H9 (cell line): ENCODE measurements around the gene ZNF280C. TPM values are rescaled to one million over a fixed set of nuclear protein-coding genes. Genes with fewer than 3 reads are reported as not detected.

ENCODE experiments used
- DNase-seq: peaks from one replicate; pipeline ENCODE4 v3.0.0-alpha.2; 2017
- H2AFZ ChIP-seq: one replicate; pipeline ENCODE4 v1.6.1; 2013; ENCODE audit warnings: mild to moderate bottlenecking, low read length, control low read depth, moderate library complexity
- H2AK5ac ChIP-seq: 2 replicates; pipeline ENCODE4 v1.6.1; 2013; ENCODE audit warnings: low read length, control low read depth, mixed read lengths; ENCODE audit not compliant: insufficient read length
- H2BK120ac ChIP-seq: one replicate; pipeline ENCODE4 v1.6.1; 2013; ENCODE audit warnings: low read depth, mild to moderate bottlenecking, low read length, control low read depth, inconsistent platforms; ENCODE audit not compliant: poor library complexity, severe bottlenecking
- H2BK12ac ChIP-seq: 2 replicates; pipeline ENCODE4 v1.6.1; 2013; ENCODE audit warnings: low read length, control low read depth, mixed read lengths, low read depth; ENCODE audit not compliant: insufficient read length
- H2BK15ac ChIP-seq: 2 replicates; pipeline ENCODE4 v1.6.1; 2013; ENCODE audit warnings: low read depth, low read length, control low read depth
- H2BK20ac ChIP-seq: one replicate; pipeline ENCODE4 v1.6.1; 2013; ENCODE audit warnings: low read depth, mild to moderate bottlenecking, low read length, control low read depth, inconsistent platforms; ENCODE audit not compliant: poor library complexity, severe bottlenecking
- H2BK5ac ChIP-seq: 2 replicates; pipeline ENCODE4 v1.6.1; 2013; ENCODE audit warnings: low read length, control low read depth, mixed read lengths; ENCODE audit not compliant: insufficient read length
- H3K14ac ChIP-seq: 2 replicates; pipeline ENCODE4 v1.6.1; 2013; ENCODE audit warnings: low read length, control low read depth; ENCODE audit not compliant: insufficient read depth
- H3K18ac ChIP-seq: 2 replicates; pipeline ENCODE4 v1.6.1; 2013; ENCODE audit warnings: low read depth, mild to moderate bottlenecking, mixed read lengths, low read length, control low read depth; ENCODE audit not compliant: insufficient read length
- H3K23ac ChIP-seq: 2 replicates; pipeline ENCODE4 v1.6.1; 2013; ENCODE audit warnings: low read length, control low read depth, mixed read lengths, low read depth; ENCODE audit not compliant: insufficient read length
- H3K23me2 ChIP-seq: 2 replicates; pipeline ENCODE4 v1.6.1; 2013; ENCODE audit warnings: low read depth, mild to moderate bottlenecking, mixed read lengths, low read length, control low read depth; ENCODE audit not compliant: insufficient read length, poor library complexity, severe bottlenecking
- H3K27ac ChIP-seq: 2 replicates; pipeline ENCODE4 v1.5.1; 2013; ENCODE audit warnings: low read length, control low read depth, mixed read lengths, low read depth; ENCODE audit not compliant: insufficient read length
- H3K27me3 ChIP-seq: 2 replicates; pipeline ENCODE4 v1.6.1; 2013; ENCODE audit warnings: low read length, control low read depth, inconsistent platforms; ENCODE audit not compliant: insufficient read depth
- H3K4ac ChIP-seq: 2 replicates; pipeline ENCODE4 v1.6.1; 2013; ENCODE audit warnings: low read depth, mild to moderate bottlenecking, control low read depth, inconsistent platforms, low read length, moderate library complexity
- H3K4me1 ChIP-seq: 2 replicates; pipeline ENCODE4 v1.6.1; 2013; ENCODE audit warnings: low read length, control low read depth, inconsistent platforms; ENCODE audit not compliant: insufficient read depth
- H3K4me2 ChIP-seq: 2 replicates; pipeline ENCODE4 v1.6.1; 2013; ENCODE audit warnings: low read length, control low read depth, mixed read lengths; ENCODE audit not compliant: insufficient read length, insufficient read depth
- H3K56ac ChIP-seq: 2 replicates; pipeline ENCODE4 v1.6.1; 2013; ENCODE audit warnings: low read depth, mild to moderate bottlenecking, mixed read lengths, low read length, control low read depth; ENCODE audit not compliant: insufficient read length
- H3K79me1 ChIP-seq: 2 replicates; pipeline ENCODE4 v1.6.1; 2013; ENCODE audit warnings: low read depth, mild to moderate bottlenecking, moderate library complexity, low read length, control low read depth, inconsistent platforms; ENCODE audit not compliant: insufficient read depth, poor library complexity, severe bottlenecking
- H3K79me2 ChIP-seq: 2 replicates; pipeline ENCODE4 v1.6.1; 2013; ENCODE audit warnings: low read length, control low read depth, inconsistent platforms; ENCODE audit not compliant: insufficient read depth
- H3K9ac ChIP-seq: 2 replicates; pipeline ENCODE4 v1.6.1; 2013; ENCODE audit warnings: low read length, control low read depth, mixed read lengths; ENCODE audit not compliant: insufficient read length; ENCODE audit errors: extremely low read depth
- H3K9me3 ChIP-seq: one replicate; pipeline ENCODE4 v1.6.1; 2013; ENCODE audit warnings: low read depth, low read length, inconsistent platforms; ENCODE audit not compliant: control insufficient read depth
- H3T11ph ChIP-seq: one replicate; pipeline ENCODE4 v1.6.1; 2013; ENCODE audit warnings: mild to moderate bottlenecking, low read length, control low read depth, inconsistent platforms
- H4K20me1 ChIP-seq: one replicate; pipeline ENCODE4 v1.6.1; 2013; ENCODE audit not compliant: control insufficient read depth, insufficient read length, insufficient read depth
- H4K5ac ChIP-seq: 2 replicates; pipeline ENCODE4 v1.6.1; 2013; ENCODE audit warnings: low read depth, mild to moderate bottlenecking, mixed read lengths, low read length, control low read depth; ENCODE audit not compliant: insufficient read length
- H4K8ac ChIP-seq: replicated peaks from 2 replicates; pipeline ENCODE4 v1.6.1; 2013; ENCODE audit warnings: low read length, control low read depth, mixed read lengths, low read depth; ENCODE audit not compliant: insufficient read length
- H4K91ac ChIP-seq: 2 replicates; pipeline ENCODE4 v1.6.1; 2013; ENCODE audit warnings: low read depth, mild to moderate bottlenecking, moderate library complexity, mixed read lengths, low read length, control low read depth; ENCODE audit not compliant: insufficient read length
- H3K27ac Mint-ChIP-seq, 3 experiments: 2 replicates in 2 of 3; 3 replicates in 1 of 3; pipeline ENCODE4 v1.8.0; 2020 to 2021; ENCODE audit warnings: mixed read lengths in 3 of 3, mild to moderate bottlenecking in 1 of 3, moderate library complexity in 1 of 3
- H3K27me3 Mint-ChIP-seq: 2 replicates; pipeline ENCODE4 v1.8.0; 2021; ENCODE audit warnings: low read depth, mild to moderate bottlenecking, moderate library complexity, mixed read lengths
- H3K36me3 Mint-ChIP-seq, 3 experiments: 2 replicates in 2 of 3; 3 replicates in 1 of 3; pipeline ENCODE4 v1.8.0; 2020 to 2021; ENCODE audit warnings: low read depth in 3 of 3, mixed read lengths in 3 of 3; ENCODE audit not compliant: insufficient read depth in 1 of 3
- H3K4me1 Mint-ChIP-seq, 2 experiments: 2 replicates each; pipeline ENCODE4 v1.8.0; 2020; ENCODE audit warnings: mixed read lengths in 2 of 2
- H3K4me3 Mint-ChIP-seq, 2 experiments: 2 replicates in 1 of 2; 3 replicates in 1 of 2; pipeline ENCODE4 v1.8.0; 2020 to 2021; ENCODE audit warnings: mild to moderate bottlenecking in 2 of 2, mixed read lengths in 2 of 2, moderate library complexity in 1 of 2
- H3K9me3 Mint-ChIP-seq, 2 experiments: 2 replicates in 1 of 2; 3 replicates in 1 of 2; pipeline ENCODE4 v1.8.0; 2020; ENCODE audit warnings: mild to moderate bottlenecking in 2 of 2, mixed read lengths in 2 of 2, moderate library complexity in 1 of 2
- CTCF ChIP-seq: fragments of 200-600 bp; sonication (generic); conservative IDR thresholded peaks from 3 replicates; pipeline ENCODE4 v1.8.0; 2021; ENCODE audit warnings: antibody characterized with exemption, mild to moderate bottlenecking
- WGBS: extraction: QIAGEN DNeasy Blood & Tissue Kit; methylation state at CpG from one replicate; pipeline ENCODE4 v1.1.7; 2013; ENCODE audit warnings: missing lambda C conversion rate, low lambda C conversion rate, mixed read lengths; ENCODE audit not compliant: insufficient read length; ENCODE audit errors: extremely low coverage; 5-methylcytosine and 5-hydroxymethylcytosine counted together
- total RNA-seq: library from RNA; stranded (reverse); gene quantifications from 2 replicates; pipeline ENCODE4 v1.2.1, GENCODE V29; 2021

Gene ZNF280C
- total RNA-seq, 1 experiment from 2014 or later = 6.6 TPM

- Mint-ChIP-seq H3K27ac (no peak overlapping the region), H3K9me3 (peaks cover 0 to 22% of the 10 kb centered on the region in 2 experiments; a peak in 2 of 5 replicates), H3K4me3 (no peak overlapping the region), H3K27me3 (no peaks in the 10 kb centered on the region), H3K4me1 (no peaks in the 10 kb centered on the region), H3K36me3 (peaks cover 0 to 2% (median 0%) of the 10 kb centered on the region in 3 experiments; a peak in 1 of 7 replicates)
- no peaks in the 10 kb centered on the region for H3K23me2 ChIP-seq
- no peak overlapping the region for H2AK5ac ChIP-seq
- H2AFZ ChIP-seq = no peak overlapping the region
- no peak overlapping the region for H3K23ac ChIP-seq
- no CpG with 5 or more reads among the region's 1 CpG for WGBS
- no peak overlapping the region for H4K91ac ChIP-seq
- no peak overlapping the region for H3K4ac ChIP-seq
- H3K27me3 ChIP-seq = no peaks in the 10 kb centered on the region
- H4K20me1 ChIP-seq = no peaks in the 10 kb centered on the region
- TF ChIP-seq CTCF = no peak
- H3K4me2 ChIP-seq = no peak overlapping the region
- peaks cover 5% of the 10 kb centered on the region for H3K9me3 ChIP-seq
- no peak overlapping the region for H3K27ac ChIP-seq
- no peak overlapping the region for H2BK15ac ChIP-seq
- no peaks in the 10 kb centered on the region for H3K79me2 ChIP-seq
- no peak overlapping the region for H2BK5ac ChIP-seq
- no peak overlapping the region for H3K18ac ChIP-seq
- H3K4me1 ChIP-seq = no peaks in the 10 kb centered on the region
- H2BK12ac ChIP-seq = no peak overlapping the region
- H3K79me1 ChIP-seq = no peaks in the 10 kb centered on the region
- H2BK20ac ChIP-seq = no peak overlapping the region
- H2BK120ac ChIP-seq = no peak overlapping the region
- H3K56ac ChIP-seq = no peak overlapping the region
- DNase-seq = no peak
- H4K8ac ChIP-seq = no peak overlapping the region
- no peak overlapping the region for H4K5ac ChIP-seq
- H3T11ph ChIP-seq = no peak overlapping the region
- no peak overlapping the region for H3K9ac ChIP-seq
- H3K14ac ChIP-seq = no peak overlapping the region
Observed at GRCh38 chrX:130301977-130302376, 33.3 kb upstream of the ZNF280C start.
